DMS53 (cell line): ENCODE measurements around the gene TUT7.
"Not testable (repeated sequence)": the region's sequence is repeated elsewhere in the genome, so short reads cannot be mapped to it uniquely, and the experiment has no call there.

Experiments
- DNase-seq: peaks from one replicate; lab custom pipeline; 2025; lab: John Stamatoyannopoulos, UW

The TUT7 gene, protein sequence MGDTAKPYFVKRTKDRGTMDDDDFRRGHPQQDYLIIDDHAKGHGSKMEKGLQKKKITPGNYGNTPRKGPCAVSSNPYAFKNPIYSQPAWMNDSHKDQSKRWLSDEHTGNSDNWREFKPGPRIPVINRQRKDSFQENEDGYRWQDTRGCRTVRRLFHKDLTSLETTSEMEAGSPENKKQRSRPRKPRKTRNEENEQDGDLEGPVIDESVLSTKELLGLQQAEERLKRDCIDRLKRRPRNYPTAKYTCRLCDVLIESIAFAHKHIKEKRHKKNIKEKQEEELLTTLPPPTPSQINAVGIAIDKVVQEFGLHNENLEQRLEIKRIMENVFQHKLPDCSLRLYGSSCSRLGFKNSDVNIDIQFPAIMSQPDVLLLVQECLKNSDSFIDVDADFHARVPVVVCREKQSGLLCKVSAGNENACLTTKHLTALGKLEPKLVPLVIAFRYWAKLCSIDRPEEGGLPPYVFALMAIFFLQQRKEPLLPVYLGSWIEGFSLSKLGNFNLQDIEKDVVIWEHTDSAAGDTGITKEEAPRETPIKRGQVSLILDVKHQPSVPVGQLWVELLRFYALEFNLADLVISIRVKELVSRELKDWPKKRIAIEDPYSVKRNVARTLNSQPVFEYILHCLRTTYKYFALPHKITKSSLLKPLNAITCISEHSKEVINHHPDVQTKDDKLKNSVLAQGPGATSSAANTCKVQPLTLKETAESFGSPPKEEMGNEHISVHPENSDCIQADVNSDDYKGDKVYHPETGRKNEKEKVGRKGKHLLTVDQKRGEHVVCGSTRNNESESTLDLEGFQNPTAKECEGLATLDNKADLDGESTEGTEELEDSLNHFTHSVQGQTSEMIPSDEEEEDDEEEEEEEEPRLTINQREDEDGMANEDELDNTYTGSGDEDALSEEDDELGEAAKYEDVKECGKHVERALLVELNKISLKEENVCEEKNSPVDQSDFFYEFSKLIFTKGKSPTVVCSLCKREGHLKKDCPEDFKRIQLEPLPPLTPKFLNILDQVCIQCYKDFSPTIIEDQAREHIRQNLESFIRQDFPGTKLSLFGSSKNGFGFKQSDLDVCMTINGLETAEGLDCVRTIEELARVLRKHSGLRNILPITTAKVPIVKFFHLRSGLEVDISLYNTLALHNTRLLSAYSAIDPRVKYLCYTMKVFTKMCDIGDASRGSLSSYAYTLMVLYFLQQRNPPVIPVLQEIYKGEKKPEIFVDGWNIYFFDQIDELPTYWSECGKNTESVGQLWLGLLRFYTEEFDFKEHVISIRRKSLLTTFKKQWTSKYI (N-terminal part only)

DNA sequence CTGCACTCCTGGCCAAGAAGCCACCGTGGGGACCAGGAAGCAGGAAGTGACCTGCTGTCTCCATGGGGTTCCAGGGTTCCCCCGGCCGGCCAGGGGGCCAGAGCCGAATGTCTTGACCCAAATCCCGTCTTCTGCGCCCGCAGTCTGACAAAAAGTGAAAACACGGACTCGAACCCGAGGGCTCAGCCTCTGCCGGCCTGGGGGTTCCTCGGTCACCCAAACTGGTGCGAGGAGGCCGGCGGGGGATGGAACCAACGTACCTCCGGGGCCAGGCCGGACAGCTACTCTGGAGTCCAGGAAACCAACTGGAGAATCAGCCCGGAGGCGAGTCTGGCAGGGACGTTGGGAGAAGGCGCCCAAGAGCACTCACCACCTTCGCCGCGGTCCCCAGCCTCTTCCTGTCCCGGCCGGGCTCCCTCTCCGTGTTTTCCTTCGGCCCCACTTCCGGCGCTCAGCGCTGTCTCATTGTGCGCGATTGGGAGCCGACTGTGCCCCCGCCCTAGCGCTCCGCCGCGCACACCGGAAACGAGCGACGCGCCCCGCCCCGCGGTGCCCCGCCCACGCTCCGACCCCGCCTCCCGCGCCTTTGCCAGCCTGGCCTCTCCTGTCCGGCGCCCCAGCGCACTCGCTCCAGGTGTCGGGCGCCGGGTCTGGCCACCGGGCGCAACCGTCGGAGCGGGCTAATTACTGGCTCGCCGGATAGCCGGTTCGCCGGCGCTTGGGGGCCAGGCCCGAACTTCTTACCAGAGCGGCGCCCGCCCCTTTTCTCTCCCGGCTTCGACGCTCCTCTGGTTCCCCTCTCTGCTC is at the start of gene TUT7:
Gene TUT7 (minus strand): TSS at position 400 of the 807 bp plus-strand sequence. CDS start 1,211 bp downstream, outside the sequence.
- DNase-seq: peak; percentile 96

DNA sequence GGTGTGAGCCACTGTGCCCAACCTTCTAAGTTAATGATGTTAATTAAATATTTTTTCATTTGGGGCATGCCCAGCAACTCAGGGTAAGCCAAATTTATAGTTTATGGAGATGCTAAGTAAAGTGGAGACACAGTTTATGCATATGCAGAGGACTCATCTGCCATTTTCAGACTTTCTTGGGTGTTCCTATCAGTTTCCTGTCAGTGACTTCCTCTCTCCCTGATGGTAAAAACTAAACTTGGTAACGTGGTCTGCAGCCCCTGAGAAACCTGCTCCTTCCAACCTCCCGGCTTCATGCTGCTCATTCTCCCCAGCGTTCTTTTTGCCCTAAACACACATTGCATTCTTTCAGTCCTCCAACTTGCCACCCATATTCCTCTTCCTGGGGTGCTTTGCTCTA is 48.4 kb upstream of the TUT7 start:
- DNase-seq: no peak

DNA sequence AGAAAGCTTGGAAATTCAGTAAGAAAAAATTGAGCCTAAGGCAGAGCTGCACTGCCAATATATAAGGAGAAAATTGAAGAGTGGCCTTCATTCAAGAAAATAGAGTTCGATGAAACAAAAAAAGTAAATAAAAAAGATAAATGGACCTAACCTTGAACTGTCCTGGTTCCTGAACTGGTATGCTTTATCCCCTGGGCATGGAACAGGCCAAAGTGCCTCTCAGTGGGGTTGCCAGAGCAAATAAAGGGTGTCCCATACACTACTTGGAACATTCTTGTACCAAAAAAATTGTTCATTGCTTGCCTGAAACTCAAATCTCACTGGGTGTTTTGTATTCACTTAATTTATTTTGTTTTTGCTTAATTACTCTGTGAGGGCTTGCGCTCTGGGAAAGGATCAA is 42.2 kb upstream of the TUT7 start:
- DNase-seq: no peak

DNA sequence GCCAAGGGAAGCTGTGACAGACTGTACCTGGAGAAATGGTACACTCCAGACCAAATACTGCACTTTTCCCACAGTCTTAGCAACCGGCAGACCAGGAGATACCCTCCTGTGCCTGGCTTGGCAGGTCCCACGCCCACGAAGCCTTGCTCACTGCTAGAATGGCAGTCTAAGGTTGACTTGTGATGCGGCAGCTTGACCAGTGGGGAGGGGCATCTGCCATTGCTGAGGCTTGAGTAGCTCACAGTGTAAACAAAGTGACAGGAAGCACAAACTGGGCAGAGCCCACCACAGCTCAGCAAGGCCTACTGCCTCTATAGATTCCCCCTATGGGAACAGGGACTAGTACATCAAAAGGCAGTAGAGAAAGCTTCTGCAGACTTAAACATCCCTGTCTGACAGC is 36.0 kb upstream of the TUT7 start:
- not testable (repeated sequence) for DNase-seq

DNA sequence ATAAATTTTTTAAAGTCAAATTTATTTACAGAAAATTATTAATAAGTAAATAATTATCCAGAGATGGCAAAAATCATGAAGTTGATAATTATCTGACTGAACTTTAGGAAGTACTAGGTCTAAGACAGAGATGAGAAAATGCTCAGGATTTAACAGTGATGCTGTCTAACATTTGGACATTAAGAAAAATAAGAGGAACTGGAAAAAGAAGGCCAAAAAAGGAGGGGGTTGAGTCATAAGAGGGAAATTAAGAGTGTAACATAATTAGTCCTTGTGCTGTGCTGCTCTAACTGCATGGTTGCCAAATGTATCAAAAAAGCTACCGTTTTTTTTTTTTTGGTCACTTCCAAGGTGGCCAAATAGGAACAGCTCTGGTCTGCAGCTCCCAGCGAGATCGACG is 35.4 kb upstream of the TUT7 start:
- no peak for DNase-seq

DNA sequence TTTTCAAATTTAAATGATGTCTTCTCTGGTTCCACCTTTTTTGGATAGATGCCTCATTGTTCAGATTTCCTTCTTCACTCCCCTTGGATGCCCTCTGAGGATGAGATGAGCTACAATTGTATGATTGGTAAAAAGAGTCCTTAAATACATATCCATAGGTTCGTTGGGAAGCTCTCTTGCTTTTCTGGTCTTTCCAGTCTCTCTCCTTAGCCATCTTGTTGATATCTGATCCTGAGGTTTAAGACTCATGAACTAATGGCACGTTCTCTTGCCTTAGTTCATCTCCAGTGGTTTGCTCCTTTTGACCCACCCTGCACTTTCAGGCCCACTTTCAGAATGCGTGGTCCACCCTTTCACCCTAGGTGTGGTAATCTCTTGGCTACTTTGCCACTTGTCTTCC is 33.2 kb upstream of the TUT7 start:
- no peak for DNase-seq

DNA sequence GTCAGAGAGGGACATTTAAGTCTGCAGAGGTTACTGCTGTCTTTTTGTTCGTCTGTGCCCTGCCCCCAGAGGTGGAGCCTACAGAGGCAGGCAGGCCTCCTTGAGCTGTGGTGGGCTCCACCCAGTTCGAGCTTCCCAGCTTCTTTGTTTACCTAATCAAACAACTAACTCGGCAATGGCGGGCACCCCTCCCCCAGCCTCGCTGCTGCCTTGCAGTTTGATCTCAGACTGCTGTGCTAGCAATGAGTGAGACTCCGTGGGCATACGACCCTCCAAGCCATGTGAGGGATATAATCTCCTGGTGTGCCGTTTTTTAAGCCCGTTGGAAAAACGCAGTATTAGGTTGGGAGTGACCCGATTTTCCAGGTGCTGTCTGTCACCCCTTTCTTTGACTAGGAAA is 28.8 kb upstream of the TUT7 start:
- DNase-seq: not testable (repeated sequence)

DNA sequence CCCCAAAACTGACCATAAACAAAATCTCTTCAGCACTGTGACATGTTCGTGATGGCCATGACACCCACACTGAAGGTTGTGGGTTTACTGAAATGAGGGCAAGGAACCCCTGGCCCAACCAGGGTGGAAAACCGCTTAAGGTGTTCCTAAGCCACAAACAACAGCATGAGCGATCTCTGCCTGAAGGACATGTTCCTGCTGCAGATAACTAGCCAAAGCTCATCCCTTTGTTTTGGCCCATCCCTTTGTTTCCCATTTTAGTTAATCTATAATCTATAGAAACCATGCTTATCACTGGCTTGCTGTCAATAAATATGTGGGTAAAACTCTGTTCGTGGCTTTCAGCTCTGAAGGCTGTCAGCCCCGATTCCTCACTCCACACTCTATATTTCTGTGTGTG is 21.8 kb upstream of the TUT7 start:
- DNase-seq: no peak

DNA sequence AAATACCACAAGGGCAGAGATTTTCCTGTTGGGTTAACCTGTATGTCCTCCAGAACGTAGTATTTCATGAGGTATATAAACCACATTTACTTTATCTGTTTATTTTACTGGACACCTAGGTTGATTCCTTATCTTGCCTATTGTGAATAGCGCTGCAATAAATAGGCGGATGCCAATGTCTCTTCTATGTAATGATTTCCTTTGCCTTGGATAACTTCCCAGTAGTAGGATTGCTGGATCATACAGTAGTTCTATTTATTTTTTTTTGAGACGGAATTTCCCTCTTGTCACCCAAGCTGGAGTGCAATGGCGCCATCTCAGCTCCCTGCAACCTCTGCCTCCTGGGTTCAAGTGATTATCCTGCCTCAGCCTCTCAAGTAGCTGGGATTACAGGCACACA is 15.6 kb upstream of the TUT7 start:
- DNase-seq: no peak

DNA sequence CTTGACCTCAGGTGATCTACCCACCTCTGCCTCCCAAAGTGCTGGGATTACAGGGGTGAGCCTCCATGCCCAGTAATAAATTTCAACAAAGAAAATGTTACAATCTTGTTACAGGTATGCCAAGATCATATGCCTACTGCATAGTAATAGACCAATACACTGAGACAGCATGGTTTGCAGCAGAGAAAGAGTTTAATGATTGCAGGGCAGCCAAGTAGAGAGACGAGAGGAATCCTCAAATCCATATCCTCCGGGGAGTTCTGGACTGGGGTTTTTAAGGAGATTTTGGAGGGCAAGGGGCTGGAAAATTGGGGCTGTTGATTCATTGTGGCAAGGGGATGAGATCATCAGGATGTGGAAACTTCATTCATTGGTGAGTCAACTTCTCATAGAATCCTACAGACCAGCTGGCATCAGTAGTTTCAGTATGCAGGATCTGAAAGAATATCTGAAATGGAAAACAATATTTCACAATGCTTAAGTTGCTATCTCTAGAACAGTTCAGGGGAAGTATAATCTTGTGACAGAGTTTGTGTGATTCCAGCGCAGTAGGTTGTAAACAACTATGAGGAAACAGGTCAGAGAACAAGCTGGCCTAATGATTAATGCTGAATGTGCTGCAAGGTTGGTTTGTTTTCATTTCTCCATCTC is 14.8 kb upstream of the TUT7 start:
- DNase-seq: peak; percentile 2

DNA sequence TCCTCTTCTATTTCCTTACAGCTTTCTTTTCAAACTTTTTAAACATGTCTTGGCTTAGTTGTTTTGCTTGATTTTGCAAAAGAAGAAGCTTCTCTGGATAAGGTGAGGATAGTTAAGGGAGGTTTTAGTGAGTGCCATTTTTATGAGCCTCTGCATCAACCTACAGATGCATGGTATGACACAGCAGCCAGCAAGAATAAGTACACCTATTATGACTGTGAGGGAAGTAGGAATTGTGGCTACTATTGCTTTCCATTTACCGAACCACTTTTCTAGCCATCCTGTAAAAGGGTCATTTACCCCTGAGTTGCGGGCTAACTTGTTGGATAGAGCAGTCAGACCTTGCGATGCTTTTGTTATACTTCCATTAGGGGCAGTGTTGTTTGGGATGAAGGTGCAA is 7.0 kb upstream of the TUT7 start:
- no peak for DNase-seq

DNA sequence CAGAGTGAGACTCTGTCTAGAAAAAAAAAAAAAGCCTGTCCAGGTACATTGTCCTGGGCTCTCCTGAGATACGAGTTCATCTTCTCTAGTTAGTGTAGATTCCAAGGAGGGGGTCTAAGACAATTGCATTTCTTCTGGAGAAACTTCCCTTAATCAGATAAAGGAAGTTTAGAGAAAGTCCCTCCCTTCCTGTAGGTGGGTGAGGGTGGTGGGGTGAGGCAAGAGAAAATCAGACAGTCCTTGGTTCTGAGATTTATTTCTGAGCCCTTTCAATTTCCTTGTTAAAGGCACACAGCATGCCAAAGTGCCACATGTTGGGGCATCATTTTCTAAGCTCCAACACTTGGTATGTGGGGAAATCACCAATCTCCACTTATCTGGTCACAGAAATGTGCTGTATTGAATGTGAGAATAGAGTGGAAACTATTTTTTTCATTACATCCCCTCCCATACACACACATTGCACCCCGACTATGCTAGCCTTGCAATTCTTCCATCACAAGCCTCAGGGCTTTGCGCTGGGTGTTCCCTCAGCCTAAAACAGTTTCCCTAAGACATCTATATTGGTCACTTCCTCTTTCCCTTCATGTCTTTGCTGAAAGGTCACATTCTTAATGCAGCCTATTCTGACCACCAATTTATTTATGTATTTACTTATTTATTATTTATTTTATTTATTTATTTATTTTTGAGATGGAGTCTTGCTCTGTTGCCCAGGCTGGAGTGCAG is 5.1 kb upstream of the TUT7 start:
- DNase-seq: no peak

DNA sequence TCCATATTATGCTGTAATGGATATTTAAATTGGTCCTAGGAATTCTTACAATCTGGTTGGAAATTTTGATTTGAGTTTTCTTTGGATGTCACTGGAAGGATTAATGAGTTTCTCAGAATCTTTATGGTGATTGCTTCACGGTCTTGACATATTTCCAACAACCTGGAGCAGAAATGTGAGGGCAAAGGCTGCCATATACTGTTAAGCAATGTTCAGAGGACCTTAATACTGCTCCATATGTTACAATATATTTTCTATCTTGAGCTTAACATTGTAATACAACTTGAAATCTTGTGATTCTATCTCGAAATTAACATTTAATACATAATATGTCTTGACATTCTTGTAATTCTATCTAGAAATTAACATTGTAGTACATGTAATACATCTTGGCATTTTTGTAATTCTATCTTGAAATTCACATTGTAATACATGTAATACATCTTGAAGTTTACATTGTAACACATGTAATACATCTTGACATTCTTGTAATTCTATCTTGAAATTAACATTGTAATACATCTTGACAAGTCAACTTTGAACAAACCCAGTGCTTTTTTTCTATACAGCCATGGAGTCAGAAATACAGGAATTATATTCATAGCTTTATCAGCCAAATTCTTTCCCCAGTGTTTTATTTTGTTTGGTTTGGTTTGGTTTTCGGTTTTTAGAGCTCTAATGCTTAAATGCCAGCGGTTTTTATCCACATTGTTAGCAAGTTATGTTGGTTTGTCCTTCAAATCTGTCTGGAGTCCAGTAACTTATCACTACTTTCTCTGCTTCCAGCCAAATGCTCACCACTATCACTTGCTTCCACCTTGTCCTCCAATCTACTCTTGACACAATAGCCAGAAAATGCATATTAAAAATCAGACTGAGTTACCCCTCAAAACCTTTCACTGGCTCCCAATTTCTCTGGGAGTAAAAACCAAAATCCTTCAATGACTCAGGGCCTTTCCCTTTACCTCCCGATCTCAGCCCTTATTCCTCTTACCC is 3.0 kb upstream of the TUT7 start:
- no peak for DNase-seq

DNA sequence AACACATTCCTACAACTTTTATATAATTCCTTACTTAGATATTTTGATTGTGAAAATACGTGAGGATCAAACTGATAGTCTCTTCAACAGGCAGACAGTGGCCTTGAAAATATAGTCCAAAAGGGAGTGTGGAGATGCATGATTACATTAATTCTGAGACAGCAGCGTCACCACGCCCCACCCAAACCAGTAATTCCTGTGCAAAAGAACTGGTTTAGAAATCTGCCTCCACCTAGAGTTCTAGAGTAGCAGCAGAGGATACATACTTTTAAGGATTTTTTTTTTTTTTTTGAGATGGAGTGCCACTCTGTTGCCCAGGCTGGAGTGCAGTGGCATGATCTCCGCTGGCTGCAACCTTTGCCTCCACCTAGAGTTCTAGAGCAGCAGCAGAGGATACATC is 1.6 kb upstream of the TUT7 start:
- no peak for DNase-seq

DNA sequence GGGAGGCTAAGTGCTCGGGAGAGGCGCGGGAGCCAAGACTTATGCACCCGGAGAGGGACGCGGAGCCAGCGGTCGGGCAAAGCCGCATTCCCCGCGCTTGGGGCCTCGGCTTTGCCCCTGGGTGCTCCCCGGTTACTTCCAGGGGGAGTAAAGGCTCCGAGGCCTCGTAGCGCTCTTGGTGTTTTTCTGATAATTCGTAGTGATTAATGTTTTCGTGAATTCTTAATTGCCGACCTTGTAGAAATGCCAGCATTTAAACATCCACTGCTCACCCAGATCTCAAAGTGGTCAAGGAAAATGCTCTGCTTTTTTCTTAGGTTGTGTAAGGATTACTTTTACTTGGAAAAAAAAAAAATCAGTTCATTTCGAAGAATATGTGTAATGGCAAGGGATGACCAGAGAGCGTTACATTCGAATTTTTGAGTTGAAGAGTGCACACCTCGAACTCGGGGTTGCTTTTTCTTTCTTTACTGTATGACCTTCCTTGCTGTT is 654 bp upstream of the TUT7 start:
- peak; percentile 29 for DNase-seq

DNA sequence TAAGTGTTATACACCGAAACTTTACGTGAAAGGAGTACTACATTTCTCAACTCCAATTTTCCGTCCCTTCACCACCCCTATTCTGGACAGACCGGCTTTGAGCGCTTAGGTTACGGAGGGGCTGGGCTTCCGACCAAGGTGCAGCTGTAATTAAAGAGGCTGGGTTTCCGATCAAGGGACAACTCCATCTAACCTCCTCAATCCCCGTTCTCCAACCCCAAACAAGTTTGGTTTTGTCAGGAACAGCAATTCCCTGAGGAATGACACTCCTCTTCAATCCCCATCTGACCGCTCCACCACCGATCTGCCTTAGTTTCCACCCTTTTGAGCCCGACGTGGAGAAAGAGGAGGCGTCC is 577 bp downstream of the TUT7 start:
- DNase-seq: peak; percentile 61

DNA sequence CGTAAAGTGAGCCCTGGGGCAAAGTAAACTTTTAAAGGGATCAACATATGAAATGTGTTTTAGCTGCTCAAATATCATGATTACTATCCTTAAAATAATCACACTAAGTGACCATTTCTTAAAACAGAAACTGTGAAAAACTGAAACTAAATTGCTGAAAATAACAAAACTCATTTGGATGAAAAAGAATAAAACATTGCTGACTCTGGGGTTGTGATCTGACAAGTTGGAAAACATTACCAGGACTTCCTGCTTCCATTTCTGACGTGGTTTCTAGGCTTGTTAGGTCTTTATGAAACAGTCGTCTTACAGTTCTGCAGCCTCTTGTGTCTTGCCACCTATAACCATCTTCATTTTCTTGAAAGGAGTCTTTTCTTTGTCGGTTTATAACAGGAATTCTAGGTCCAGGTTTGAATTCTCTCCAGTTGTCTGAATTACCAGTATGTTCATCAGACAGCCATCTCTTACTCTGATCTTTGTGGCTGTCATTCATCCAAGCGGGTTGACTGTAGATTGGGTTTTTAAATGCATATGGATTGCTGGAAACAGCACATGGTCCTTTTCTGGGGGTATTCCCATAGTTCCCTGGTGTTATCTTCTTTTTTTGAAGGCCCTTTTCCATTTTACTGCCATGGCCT is 1.7 kb downstream of the TUT7 start:
- no peak for DNase-seq

DNA sequence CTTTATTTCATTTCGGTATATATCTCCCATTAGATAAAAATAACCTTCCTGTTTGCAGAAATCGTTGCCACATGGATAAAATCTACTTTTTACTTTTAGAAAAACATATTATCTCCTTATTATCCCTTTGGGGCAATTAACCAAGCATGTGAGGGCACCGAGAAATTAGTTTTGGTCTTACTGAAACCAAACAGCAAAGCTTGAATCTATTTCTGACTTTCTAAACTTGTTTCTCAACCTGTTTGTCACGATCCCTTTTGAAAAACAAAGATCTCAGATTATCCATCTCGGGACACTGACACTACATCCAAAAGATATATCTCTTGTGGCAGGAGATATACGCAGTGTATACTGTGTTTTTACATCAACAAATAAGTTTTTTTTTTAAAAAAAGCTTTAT is 2.3 kb downstream of the TUT7 start:
- no peak for DNase-seq
